Ovary (tissue), 3 donors: ENCODE data around the gene CLEC11A.

Experiments
- EP300 ChIP-seq: sonication (generic); formaldehyde crosslinking; IDR thresholded peaks from one replicate; pipeline ENCODE4 v1.6.1; 2017; ENCODE audit warnings: antibody characterized with exemption
- TF ChIP-seq, protein P1 (sequence below), 3 donors: fragments of 450-650 bp in 2 of 3; fragments of 200-600 bp in 1 of 3; IDR thresholded peaks; one replicate each; pipeline versions ENCODE4 v1.5.1 to v1.8.0; 2016 to 2022; ENCODE audit warnings: antibody characterized with exemption in 3 of 3, mild to moderate bottlenecking in 1 of 3
- donor health status: DM: no; HTN: no; CAD: no.

DNA sequence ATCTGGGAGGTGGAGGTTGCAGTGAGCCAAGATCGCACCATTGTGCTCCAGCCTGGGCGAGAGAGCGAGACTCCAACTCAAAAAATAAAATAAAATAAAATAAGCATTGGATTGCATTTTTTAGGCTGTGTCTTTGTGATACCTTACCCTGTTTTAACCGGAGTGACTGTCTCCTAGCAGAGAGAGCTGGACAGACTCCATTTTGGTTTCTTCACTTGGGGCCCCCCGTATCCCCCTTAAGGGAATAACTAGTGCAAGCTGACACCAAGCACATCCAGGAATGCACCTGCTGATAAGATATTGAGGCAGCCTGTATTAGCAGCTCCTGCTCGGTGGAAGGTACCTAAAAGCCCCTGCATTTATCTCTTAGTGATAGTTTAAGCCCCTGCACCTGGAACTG, 26.3 kb downstream of the CLEC11A start:
- TF ChIP-seq, protein P1, sequence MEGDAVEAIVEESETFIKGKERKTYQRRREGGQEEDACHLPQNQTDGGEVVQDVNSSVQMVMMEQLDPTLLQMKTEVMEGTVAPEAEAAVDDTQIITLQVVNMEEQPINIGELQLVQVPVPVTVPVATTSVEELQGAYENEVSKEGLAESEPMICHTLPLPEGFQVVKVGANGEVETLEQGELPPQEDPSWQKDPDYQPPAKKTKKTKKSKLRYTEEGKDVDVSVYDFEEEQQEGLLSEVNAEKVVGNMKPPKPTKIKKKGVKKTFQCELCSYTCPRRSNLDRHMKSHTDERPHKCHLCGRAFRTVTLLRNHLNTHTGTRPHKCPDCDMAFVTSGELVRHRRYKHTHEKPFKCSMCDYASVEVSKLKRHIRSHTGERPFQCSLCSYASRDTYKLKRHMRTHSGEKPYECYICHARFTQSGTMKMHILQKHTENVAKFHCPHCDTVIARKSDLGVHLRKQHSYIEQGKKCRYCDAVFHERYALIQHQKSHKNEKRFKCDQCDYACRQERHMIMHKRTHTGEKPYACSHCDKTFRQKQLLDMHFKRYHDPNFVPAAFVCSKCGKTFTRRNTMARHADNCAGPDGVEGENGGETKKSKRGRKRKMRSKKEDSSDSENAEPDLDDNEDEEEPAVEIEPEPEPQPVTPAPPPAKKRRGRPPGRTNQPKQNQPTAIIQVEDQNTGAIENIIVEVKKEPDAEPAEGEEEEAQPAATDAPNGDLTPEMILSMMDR (IDR thresholded peaks at IDR 0.05), result no peak
- no peak for TF ChIP-seq EP300
